ENCODE measurements around the gene APBB1IP.
"Not testable (repeated sequence)": the region's sequence is repeated elsewhere in the genome, so short reads cannot be mapped to it uniquely, and the experiment has no call there.

The APBB1IP gene

GRCh38 chr10:26437637-26438461, at the start of gene APBB1IP:
APBB1IP (plus strand) TSS chr10:26438341; CDS start chr10:26492327, 53,986 bp downstream.
- DNase-seq: peak; percentile 81

- no peak for DNase-seq
Measured at GRCh38 chr10:26389533-26389932, 48.6 kb upstream of the APBB1IP start.

- no peak for DNase-seq
Measured at GRCh38 chr10:26391701-26392695, 46.1 kb upstream of the APBB1IP start.

- not testable (repeated sequence) for DNase-seq
Measured at GRCh38 chr10:26398353-26398752, 39.8 kb upstream of the APBB1IP start.

- no peak for DNase-seq
Measured at GRCh38 chr10:26407406-26407969, 30.7 kb upstream of the APBB1IP start.

- no peak for DNase-seq
Measured at GRCh38 chr10:26408858-26409494, 29.2 kb upstream of the APBB1IP start.

- no peak for DNase-seq
Measured at GRCh38 chr10:26410356-26410755, 27.8 kb upstream of the APBB1IP start.

GRCh38 chr10:26412932-26413331, 25.2 kb upstream of the APBB1IP start:
- DNase-seq: no peak

- DNase-seq: no peak
Measured at GRCh38 chr10:26413375-26413774, 24.8 kb upstream of the APBB1IP start.

- DNase-seq: no peak
Measured at GRCh38 chr10:26417136-26417535, 21.0 kb upstream of the APBB1IP start.

GRCh38 chr10:26422977-26423376, 15.2 kb upstream of the APBB1IP start:
- DNase-seq: no peak

- DNase-seq: no peak
Measured at GRCh38 chr10:26423722-26424121, 14.4 kb upstream of the APBB1IP start.

- DNase-seq: no peak
Measured at GRCh38 chr10:26430641-26431163, 7.4 kb upstream of the APBB1IP start.

- DNase-seq: no peak
Measured at GRCh38 chr10:26432938-26433337, 5.2 kb upstream of the APBB1IP start.

- no peak for DNase-seq
Measured at GRCh38 chr10:26435852-26436251, 2.3 kb upstream of the APBB1IP start.

GRCh38 chr10:26436848-26437247, 1.3 kb upstream of the APBB1IP start:
- no peak for DNase-seq

- DNase-seq: peak; percentile 91
Measured at GRCh38 chr10:26438534-26439341, 597 bp downstream of the APBB1IP start.

- no peak for DNase-seq
Measured at GRCh38 chr10:26439406-26440087, 1.4 kb downstream of the APBB1IP start.

GRCh38 chr10:26440088-26440470, 1.9 kb downstream of the APBB1IP start:
- DNase-seq: no peak

- DNase-seq: peak; percentile 68
Measured at GRCh38 chr10:26441491-26442214, 3.5 kb downstream of the APBB1IP start.
